ENCODE data around the gene ASPDH. TPM values are rescaled to one million over a fixed set of nuclear protein-coding genes. Genes with fewer than 3 reads are reported as not detected.

ASPDH gene
- total RNA-seq, 1 experiment from 2014 or later, result not detected

DNA sequence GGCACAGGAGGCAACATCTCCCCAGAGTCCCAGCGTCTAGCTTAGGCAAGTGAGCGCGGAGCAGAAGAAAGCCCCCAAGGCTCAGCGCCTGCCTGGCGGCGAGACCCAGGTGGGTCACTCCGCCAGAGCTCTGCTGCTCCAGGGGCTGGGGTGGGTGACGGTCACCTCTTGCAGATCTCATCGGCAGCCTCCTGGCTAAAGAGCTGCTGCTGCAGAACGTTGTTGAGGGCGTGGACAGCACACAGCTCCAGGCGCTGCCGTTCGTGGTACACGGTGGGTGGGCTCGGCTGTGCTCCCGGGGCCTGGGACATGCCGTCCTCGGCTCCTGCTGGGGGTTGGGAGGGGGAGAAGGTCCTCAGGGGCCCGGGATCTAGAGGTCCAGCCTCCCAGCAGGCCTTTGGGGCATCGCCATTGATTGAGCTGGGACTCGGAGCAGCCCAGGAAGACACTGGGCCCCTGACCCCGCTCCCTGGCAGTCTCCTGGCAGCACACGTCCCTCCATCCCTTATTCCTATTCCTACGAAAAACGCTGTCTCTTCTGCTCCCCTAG is 3.5 kb downstream of the ASPDH start:
- Histone ChIP-seq H2BK12ac (ENCODE audit: insufficient read length, low read depth, low read length) (no peak overlapping the region), H2BK20ac (ENCODE audit: low read depth, low read length, poor library complexity, severe bottlenecking) (no peak overlapping the region), H3K23ac (ENCODE audit: insufficient read length, low read depth, low read length) (no peak overlapping the region), H3K23me2 (ENCODE audit: insufficient read length, low read depth, low read length, poor library complexity, severe bottlenecking) (no peaks in the 10 kb centered on the region), H3T11ph (ENCODE audit: low read length) (no peak overlapping the region), H3K9me3 (ENCODE audit: control insufficient read depth, low read depth, low read length) (no peaks in the 10 kb centered on the region), H3K27me3 (ENCODE audit: insufficient read depth, low read length) (peaks cover 2% of the 10 kb centered on the region; the same call in 1 of the 2 replicates), H3K9ac (ENCODE audit: extremely low read depth, insufficient read length, low read length) (no peak overlapping the region), H4K20me1 (ENCODE audit: control insufficient read depth, insufficient read depth, insufficient read length) (no peaks in the 10 kb centered on the region), H3K4me2 (ENCODE audit: insufficient read depth, insufficient read length, low read length) (peak overlapping the region; percentile 57), H2BK15ac (ENCODE audit: low read depth, low read length) (no peak overlapping the region), H4K91ac (ENCODE audit: insufficient read length, low read depth, low read length) (no peak overlapping the region), H3K14ac (ENCODE audit: insufficient read depth, low read length) (peak overlapping the region; percentile 36; the same call in 1 of the 2 replicates), H3K27ac (ENCODE audit: insufficient read length, low read depth, low read length) (no peak overlapping the region), H3K18ac (ENCODE audit: insufficient read length, low read depth, low read length) (peak overlapping the region; percentile 40), H2BK5ac (ENCODE audit: insufficient read length, low read length) (no peak overlapping the region), H3K4ac (ENCODE audit: low read depth, low read length) (no peak overlapping the region), H2AK5ac (ENCODE audit: insufficient read length, low read length) (no peak overlapping the region), H3K79me2 (ENCODE audit: insufficient read depth, low read length) (no peaks in the 10 kb centered on the region), H3K56ac (ENCODE audit: insufficient read length, low read depth, low read length) (no peak overlapping the region), H3K4me1 (ENCODE audit: insufficient read depth, low read length) (no peaks in the 10 kb centered on the region), H4K8ac (replicated peaks; ENCODE audit: insufficient read length, low read depth, low read length) (no peak overlapping the region), H4K5ac (ENCODE audit: insufficient read length, low read depth, low read length) (no peak overlapping the region), H3K79me1 (ENCODE audit: insufficient read depth, low read depth, low read length, poor library complexity, severe bottlenecking) (no peaks in the 10 kb centered on the region), H2BK120ac (ENCODE audit: low read depth, low read length, poor library complexity, severe bottlenecking) (no peak overlapping the region), H2AFZ (ENCODE audit: low read length) (no peak overlapping the region)
- Mint-ChIP-seq H3K4me1 (peaks cover 7 to 27% of the 10 kb centered on the region in 2 experiments), H3K27ac (peak overlapping the region in 2 of 3 experiments; percentile 89 to 97; a peak in 3 of 7 replicates), H3K36me3 (ENCODE audit: insufficient read depth in 1 of 3, low read depth in 3 of 3) (no peaks in the 10 kb centered on the region; a peak in 1 of 7 replicates), H3K9me3 (no peaks in the 10 kb centered on the region; a peak in 1 of 5 replicates), H3K4me3 (peak overlapping the region; percentile 81 to 87), H3K27me3 (ENCODE audit: low read depth) (peaks cover 47% of the 10 kb centered on the region)
- no peak for DNase-seq
- no CpG with 5 or more reads among the region's 26 CpGs for WGBS (ENCODE audit: extremely low coverage, insufficient read length, low lambda C conversion rate)
- TF ChIP-seq CTCF (conservative IDR thresholded peaks at IDR 0.05), result no peak
